Spleen (tissue), 11 donors: ENCODE measurements around the gene ZNF85. TPM values are rescaled to one million over a fixed set of nuclear protein-coding genes. Genes with fewer than 3 reads are reported as not detected.
"Not testable (repeated sequence)": the region's sequence is repeated elsewhere in the genome, so short reads cannot be mapped to it uniquely, and the experiment has no call there.

ENCODE experiments used
- DNase-seq: peaks from one replicate; pipeline ENCODE4 v3.0.0-alpha.2; 2020
- H3K27ac ChIP-seq, 8 donors: fragments of 200-600 bp; sonication (generic) in 7 of 8; 1 replicate in 4 of 8; 2 replicates in 4 of 8; pipeline versions ENCODE4 v1.5.0 to v1.8.0; 2016 to 2021; ENCODE audit warnings: inconsistent platforms in 4 of 8, mild to moderate bottlenecking in 4 of 8, moderate library complexity in 1 of 8
- H3K27me3 ChIP-seq, 7 donors: fragments of 200-600 bp; sonication (generic) in 6 of 7; replicated peaks in 1 of 7; 1 replicate in 4 of 7; 2 replicates in 3 of 7; pipeline versions ENCODE4 v1.5.0 to v1.8.0; 2016 to 2021; ENCODE audit warnings: inconsistent platforms in 3 of 7, mild to moderate bottlenecking in 1 of 7
- H3K36me3 ChIP-seq, 6 donors: fragments of 200-600 bp; sonication (generic) in 5 of 6; 1 replicate in 4 of 6; 2 replicates in 2 of 6; pipeline versions ENCODE4 v1.5.0 to v1.8.0; 2016 to 2021; ENCODE audit warnings: inconsistent platforms in 2 of 6
- H3K4me1 ChIP-seq, 6 donors: fragments of 200-600 bp; sonication (generic) in 5 of 6; 1 replicate in 3 of 6; 2 replicates in 3 of 6; pipeline versions ENCODE4 v1.5.0 to v1.8.0; 2016 to 2021; ENCODE audit warnings: inconsistent platforms in 3 of 6
- H3K4me3 ChIP-seq, 8 donors: fragments of 200-600 bp; sonication (generic) in 7 of 8; 1 replicate in 4 of 8; 2 replicates in 4 of 8; pipeline versions ENCODE4 v1.5.0 to v1.8.0; 2016 to 2021; ENCODE audit warnings: inconsistent platforms in 4 of 8, mild to moderate bottlenecking in 4 of 8, moderate library complexity in 2 of 8
- H3K9me3 ChIP-seq, 8 donors: fragments of 200-600 bp; sonication (generic) in 7 of 8; 1 replicate in 4 of 8; 2 replicates in 4 of 8; pipeline versions ENCODE4 v1.5.0 to v1.8.0; 2016 to 2021; ENCODE audit warnings: inconsistent platforms in 4 of 8
- POLR2A ChIP-seq, 3 donors: fragments of 450-650 bp; IDR thresholded peaks; one replicate each; pipeline ENCODE4 v1.5.1; 2017; ENCODE audit warnings: antibody characterized with exemption in 3 of 3, mild to moderate bottlenecking in 1 of 3
- POLR2AphosphoS5 ChIP-seq, 3 donors: sonication (generic); formaldehyde crosslinking; IDR thresholded peaks; one replicate each; pipeline ENCODE4 v1.5.1; 2017; ENCODE audit warnings: antibody characterized with exemption in 3 of 3
- WGBS, 5 donors: extraction: QIAGEN DNeasy Blood & Tissue Kit in 3 of 5; methylation state at CpG; one replicate each; pipeline versions ENCODE4 v1.1.5 to v1.1.7; 2013 to 2018; 5-methylcytosine and 5-hydroxymethylcytosine counted together
- intact Hi-C: fragments of 100-400 bp; cut with DNase I; formaldehyde crosslinking; loops from one replicate; pipeline ENCODE4 v1.15.0; 2023; ENCODE audit warnings: low total_unique reads
- polyA plus RNA-seq, 3 donors: library from polyadenylated mRNA; stranded (reverse); fragments of 200-250 nt; gene quantifications; one replicate each; pipeline ENCODE4 v1.2.1, GENCODE V29; 2013
- total RNA-seq, 7 donors: library from RNA; depleted of rRNA in 3 of 7; stranded (reverse); fragments of >200 nt in 3 of 7; fragmentation: NEBNext Ultra II Directional in 4 of 7; extraction: Animal tissue kit (Norgen Biotek cat#: 25700) in 4 of 7; gene quantifications; one replicate each; pipeline versions ENCODE4 v1.1.0 to v1.2.1, GENCODE V29; 2016 to 2021
- TF ChIP-seq, protein P1 (sequence below), 11 experiments: fragments of 200-600 bp in 7 of 11; fragments of 450-650 bp in 4 of 11; sonication (generic) in 4 of 11; IDR thresholded peaks in 8 of 11; conservative IDR thresholded peaks in 3 of 11; 1 replicate in 7 of 11; 2 replicates in 4 of 11; pipeline versions ENCODE4 v1.4.0 to v1.8.0; 2016 to 2021; ENCODE audit warnings: antibody characterized with exemption in 11 of 11, inconsistent platforms in 4 of 11, mild to moderate bottlenecking in 1 of 11
- donor health status: healthy with polysubstance abuse.
- donor health status: DM: no; HTN: no; CAD: no; lungs with moderate emphysema.
- donor health status: DM: no; HTN: no; CAD: no.
- donor health status: Bipolar disorder and iron deficiency.
- donor health status: healthy.
- donor health status: DM: no; HTN: no; CAD: no.
- donor health status: DM: yes; HTN: yes; CAD: no.

The ZNF85 gene
- total and polyA plus RNA-seq, 10 donors, result 4.6 to 18.5 (median 10.3) TPM

DNA sequence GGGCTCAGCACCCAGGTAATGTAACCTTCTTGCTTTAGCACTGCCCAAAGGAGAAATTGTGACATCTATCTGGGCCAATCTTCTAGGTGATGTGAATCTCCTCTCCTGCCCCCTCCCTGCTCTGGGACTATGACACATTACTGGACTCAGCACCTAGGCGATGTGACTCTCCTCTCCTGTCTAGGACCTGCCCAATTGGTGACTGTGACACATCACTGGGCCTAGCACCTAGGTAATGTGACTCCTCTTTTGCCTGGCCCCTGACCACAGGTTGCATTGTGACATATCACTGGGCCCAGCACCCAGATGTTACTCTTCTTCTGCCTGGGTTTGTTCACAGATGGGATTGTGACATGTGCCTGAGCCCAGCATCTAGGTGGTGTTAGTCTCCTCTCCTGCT is 45.0 kb downstream of the ZNF85 start:
- no peaks in the 10 kb centered on the region for H3K27me3 ChIP-seq
- no peak overlapping the region for H3K27ac ChIP-seq
- no peaks in the 10 kb centered on the region for H3K36me3 ChIP-seq
- no peak overlapping the region for H3K4me3 ChIP-seq
- H3K4me1 ChIP-seq, result no peaks in the 10 kb centered on the region
- peaks cover 0 to 27% (median 1%) of the 10 kb centered on the region in 8 donors for H3K9me3 ChIP-seq
- WGBS, 5 donors, result 75 to 100% (median 86%) methylated on average over 1 of the region's 1 CpG
- TF ChIP-seq POLR2AphosphoS5 (IDR thresholded peaks at IDR 0.05), result no peak
- TF ChIP-seq POLR2A (IDR thresholded peaks at IDR 0.05), result no peak
- TF ChIP-seq, protein P1, sequence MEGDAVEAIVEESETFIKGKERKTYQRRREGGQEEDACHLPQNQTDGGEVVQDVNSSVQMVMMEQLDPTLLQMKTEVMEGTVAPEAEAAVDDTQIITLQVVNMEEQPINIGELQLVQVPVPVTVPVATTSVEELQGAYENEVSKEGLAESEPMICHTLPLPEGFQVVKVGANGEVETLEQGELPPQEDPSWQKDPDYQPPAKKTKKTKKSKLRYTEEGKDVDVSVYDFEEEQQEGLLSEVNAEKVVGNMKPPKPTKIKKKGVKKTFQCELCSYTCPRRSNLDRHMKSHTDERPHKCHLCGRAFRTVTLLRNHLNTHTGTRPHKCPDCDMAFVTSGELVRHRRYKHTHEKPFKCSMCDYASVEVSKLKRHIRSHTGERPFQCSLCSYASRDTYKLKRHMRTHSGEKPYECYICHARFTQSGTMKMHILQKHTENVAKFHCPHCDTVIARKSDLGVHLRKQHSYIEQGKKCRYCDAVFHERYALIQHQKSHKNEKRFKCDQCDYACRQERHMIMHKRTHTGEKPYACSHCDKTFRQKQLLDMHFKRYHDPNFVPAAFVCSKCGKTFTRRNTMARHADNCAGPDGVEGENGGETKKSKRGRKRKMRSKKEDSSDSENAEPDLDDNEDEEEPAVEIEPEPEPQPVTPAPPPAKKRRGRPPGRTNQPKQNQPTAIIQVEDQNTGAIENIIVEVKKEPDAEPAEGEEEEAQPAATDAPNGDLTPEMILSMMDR (IDR thresholded peaks at IDR 0.05 in 8 of 11, conservative IDR thresholded peaks at IDR 0.05 in 3 of 11), result no peak
- intact Hi-C loops, result no loop called here
- DNase-seq, result no peak

DNA sequence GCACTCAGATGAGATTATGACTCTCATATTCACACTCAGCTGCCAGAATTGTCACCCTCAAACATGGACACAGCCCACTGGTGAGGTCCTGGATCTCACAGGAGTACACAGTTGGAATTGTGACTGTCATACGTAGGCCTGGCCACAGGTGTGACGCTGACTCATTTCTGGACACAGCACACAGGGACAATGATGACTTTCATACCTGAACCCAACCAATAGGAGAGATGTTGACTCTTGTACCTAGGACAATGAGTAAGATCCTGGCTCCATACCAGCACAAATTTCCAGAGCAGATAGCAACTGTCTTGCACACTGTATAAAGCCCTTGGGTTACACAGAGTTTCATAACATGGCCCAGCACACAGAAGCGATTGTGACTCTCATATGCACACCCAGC is 46.4 kb downstream of the ZNF85 start:
- DNase-seq, result no peak
- WGBS, 5 donors, result 86 to 94% (median 92%) methylated on average over 2 to 3 of the region's 3 CpGs
- intact Hi-C loops, result no loop called here

DNA sequence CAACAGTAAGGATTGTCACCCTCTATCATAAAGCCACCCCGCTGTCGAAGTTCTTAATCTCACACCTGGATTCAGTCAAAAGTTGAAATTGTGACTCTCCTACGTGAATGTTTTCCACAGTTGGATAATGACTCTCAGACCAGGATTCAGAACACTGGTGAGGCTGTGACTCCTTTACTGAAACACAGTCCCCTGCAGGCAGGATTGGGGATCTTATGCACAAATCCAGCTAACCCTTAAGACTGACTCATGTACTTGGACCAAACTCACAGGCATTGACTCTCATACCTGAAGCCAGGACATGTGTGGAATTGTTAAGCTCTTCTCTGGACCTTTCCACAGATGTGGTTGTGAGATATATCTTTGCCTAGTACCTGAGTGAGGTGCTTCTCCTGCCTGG is 46.8 kb downstream of the ZNF85 start:
- WGBS, 5 donors, result 73 to 100% (median 94%) methylated on average over 3 of the region's 3 CpGs
- DNase-seq, result no peak
- intact Hi-C loops, result no loop called here
- no peaks in the 10 kb centered on the region for H3K36me3 ChIP-seq
- H3K4me1 ChIP-seq, result no peaks in the 10 kb centered on the region
- TF ChIP-seq POLR2AphosphoS5 (IDR thresholded peaks at IDR 0.05) (no peak), POLR2A (IDR thresholded peaks at IDR 0.05) (no peak)
- TF ChIP-seq, protein P1 (IDR thresholded peaks at IDR 0.05 in 8 of 11, conservative IDR thresholded peaks at IDR 0.05 in 3 of 11), result no peak
- H3K27ac ChIP-seq, result no peak overlapping the region
- no peak overlapping the region for H3K4me3 ChIP-seq
- H3K9me3 ChIP-seq, result peaks cover 0 to 14% (median 0%) of the 10 kb centered on the region in 8 donors
- H3K27me3 ChIP-seq, result no peaks in the 10 kb centered on the region

More for the DNA sequence above, 46.4 kb downstream of the ZNF85 start:
- Histone ChIP-seq H3K27me3 (no peaks in the 10 kb centered on the region), H3K4me1 (no peaks in the 10 kb centered on the region), H3K36me3 (no peaks in the 10 kb centered on the region), H3K4me3 (no peak overlapping the region), H3K9me3 (peaks cover 0 to 15% (median 0%) of the 10 kb centered on the region in 8 donors), H3K27ac (no peak overlapping the region)
- no peak for TF ChIP-seq POLR2AphosphoS5 (IDR thresholded peaks at IDR 0.05)
- no peak for TF ChIP-seq POLR2A (IDR thresholded peaks at IDR 0.05)
- TF ChIP-seq, protein P1 (IDR thresholded peaks at IDR 0.05 in 8 of 11, conservative IDR thresholded peaks at IDR 0.05 in 3 of 11), result no peak

DNA sequence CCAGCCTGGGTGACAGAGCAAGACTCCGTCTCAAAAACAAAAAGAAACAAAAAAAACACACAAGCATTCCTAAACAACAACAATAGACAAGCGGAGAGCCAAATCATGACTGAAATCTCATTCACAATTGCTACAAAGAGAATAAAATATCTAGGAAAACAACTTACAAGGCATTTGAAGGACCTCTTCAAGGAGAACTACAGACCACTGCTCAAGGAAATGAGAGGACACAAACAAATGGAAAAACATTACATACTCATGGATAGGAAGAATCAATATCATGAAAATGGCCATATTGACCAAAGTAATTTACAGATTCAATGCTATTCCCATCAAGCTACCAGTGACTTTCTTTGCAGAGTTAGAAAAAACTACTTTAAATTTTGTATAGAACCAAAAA is 69.7 kb downstream of the ZNF85 start:
- H3K4me3 ChIP-seq, DNase-seq, H3K36me3 ChIP-seq, intact Hi-C loops, H3K4me1 ChIP-seq, H3K27me3 ChIP-seq, H3K27ac ChIP-seq: not testable (repeated sequence)
- H3K9me3 ChIP-seq, result peaks cover 0 to 56% (median 34%) of the 10 kb centered on the region in 8 donors
- WGBS, 5 donors, result 89 to 96% (median 90%) methylated on average over 2 of the region's 2 CpGs
